Cardiac fibroblast (primary cell): ENCODE results near the gene NOVA1.

ENCODE experiments used
- DNase-seq, 2 donors: peaks; one replicate each; pipeline versions ENCODE4 v3.0.0 to v3.0.0-alpha.2; 2010; ENCODE audit warnings: low read depth in 2 of 2
- H3K4me3 ChIP-seq, 2 donors: replicated peaks in 1 of 2; 1 replicate in 1 of 2; 2 replicates in 1 of 2; pipeline ENCODE4 v1.5.1; 2011; ENCODE audit warnings: low read depth in 2 of 2, low read length in 2 of 2, mild to moderate bottlenecking in 2 of 2, moderate library complexity in 1 of 2
- TF ChIP-seq, protein P1 (sequence below): IDR thresholded peaks from one replicate; pipeline ENCODE4 v1.5.1; 2011; ENCODE audit warnings: low read depth, mild to moderate bottlenecking, low read length, inconsistent platforms

Gene NOVA1

GRCh38 chr14:26466862-26467261, 131.0 kb downstream of the NOVA1 start:
- TF ChIP-seq, protein P1, sequence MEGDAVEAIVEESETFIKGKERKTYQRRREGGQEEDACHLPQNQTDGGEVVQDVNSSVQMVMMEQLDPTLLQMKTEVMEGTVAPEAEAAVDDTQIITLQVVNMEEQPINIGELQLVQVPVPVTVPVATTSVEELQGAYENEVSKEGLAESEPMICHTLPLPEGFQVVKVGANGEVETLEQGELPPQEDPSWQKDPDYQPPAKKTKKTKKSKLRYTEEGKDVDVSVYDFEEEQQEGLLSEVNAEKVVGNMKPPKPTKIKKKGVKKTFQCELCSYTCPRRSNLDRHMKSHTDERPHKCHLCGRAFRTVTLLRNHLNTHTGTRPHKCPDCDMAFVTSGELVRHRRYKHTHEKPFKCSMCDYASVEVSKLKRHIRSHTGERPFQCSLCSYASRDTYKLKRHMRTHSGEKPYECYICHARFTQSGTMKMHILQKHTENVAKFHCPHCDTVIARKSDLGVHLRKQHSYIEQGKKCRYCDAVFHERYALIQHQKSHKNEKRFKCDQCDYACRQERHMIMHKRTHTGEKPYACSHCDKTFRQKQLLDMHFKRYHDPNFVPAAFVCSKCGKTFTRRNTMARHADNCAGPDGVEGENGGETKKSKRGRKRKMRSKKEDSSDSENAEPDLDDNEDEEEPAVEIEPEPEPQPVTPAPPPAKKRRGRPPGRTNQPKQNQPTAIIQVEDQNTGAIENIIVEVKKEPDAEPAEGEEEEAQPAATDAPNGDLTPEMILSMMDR = no peak
- DNase-seq = no peak
- H3K4me3 ChIP-seq = no peak overlapping the region

DNA sequence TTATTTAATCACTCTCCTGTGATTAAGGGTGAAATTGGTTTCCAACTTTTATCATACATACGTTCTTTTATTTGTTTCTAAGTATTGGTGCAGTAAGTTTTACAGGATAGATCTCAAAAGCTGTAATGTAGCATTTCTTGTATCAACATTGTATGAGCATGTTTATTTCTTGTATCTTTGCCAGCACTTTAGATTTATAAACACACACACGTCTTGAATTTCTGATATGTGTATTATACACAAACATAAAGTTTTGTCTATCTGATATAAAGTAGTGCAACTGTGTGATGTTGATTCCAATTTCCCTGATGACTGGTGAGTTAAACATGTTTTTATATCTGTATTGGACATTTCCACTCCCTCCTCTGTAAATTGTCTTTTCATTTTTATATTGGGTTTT, 134.7 kb downstream of the NOVA1 start:
- no peak overlapping the region for H3K4me3 ChIP-seq
- TF ChIP-seq, protein P1 = no peak
- no peak for DNase-seq

GRCh38 chr14:26454105-26454504, 143.7 kb downstream of the NOVA1 start:
- TF ChIP-seq, protein P1 = no peak
- H3K4me3 ChIP-seq = no peak overlapping the region
- no peak for DNase-seq

DNA sequence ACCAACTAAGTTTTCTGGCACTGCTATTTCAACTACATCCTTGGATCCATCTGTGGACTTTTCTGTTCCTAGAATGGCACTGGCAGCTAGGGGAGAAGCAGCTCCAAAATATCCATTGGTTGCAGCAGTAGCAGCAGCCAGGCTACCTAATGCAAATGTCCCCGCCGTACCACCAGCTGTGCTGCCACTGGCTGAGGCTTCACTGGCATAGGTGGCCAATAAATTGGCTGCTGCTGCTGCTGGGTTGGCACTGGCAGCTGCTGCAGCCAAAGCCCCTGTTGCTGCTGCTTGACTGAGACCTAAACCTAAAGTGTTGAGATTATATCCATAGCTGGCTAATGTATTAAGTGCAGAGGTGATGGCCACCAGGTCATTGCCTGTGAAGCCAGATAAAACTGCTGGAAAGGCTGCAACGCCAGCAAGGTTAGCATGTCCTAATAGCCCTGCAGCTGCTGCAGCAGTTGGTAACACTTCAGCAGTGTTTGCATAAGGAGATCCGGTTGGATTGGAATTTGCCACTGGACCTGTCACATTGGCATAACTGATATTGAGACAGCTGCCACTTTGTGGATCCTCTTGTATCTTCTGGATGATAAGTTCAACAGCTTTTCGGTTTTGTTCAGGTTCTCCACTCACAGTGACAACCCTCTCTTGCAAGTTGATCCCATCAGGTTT, 149.5 kb downstream of the NOVA1 start:
- DNase-seq = no peak
- H3K4me3 ChIP-seq = no peak overlapping the region
- TF ChIP-seq, protein P1 = no peak

DNA sequence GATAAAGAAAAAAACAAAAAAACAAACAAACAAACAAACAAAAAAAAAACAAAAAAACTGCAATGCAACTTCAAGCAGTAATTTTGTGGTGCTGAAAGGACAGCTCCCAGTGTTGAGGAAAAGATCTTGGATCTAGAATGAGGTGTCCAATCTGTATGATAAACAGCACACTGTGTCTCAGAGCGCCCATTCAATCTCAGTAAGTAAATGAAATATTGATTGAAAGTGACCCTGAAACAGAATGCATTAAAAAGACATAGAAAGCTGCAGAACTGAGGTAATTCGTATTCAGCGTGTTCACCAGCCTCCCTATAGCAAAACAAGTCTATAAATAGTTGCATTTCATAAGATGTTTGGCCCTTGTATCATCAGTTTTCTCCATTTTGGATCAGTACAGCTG, 153.0 kb downstream of the NOVA1 start:
- DNase-seq = peak; percentile 30 to 33
- TF ChIP-seq, protein P1 = no peak

GRCh38 chr14:26443654-26444053, 154.2 kb downstream of the NOVA1 start:
- TF ChIP-seq, protein P1 = no peak
- DNase-seq = no peak
- H3K4me3 ChIP-seq = no peak overlapping the region

More for the DNA sequence above, 153.0 kb downstream of the NOVA1 start:
- H3K4me3 ChIP-seq = no peak overlapping the region

DNA sequence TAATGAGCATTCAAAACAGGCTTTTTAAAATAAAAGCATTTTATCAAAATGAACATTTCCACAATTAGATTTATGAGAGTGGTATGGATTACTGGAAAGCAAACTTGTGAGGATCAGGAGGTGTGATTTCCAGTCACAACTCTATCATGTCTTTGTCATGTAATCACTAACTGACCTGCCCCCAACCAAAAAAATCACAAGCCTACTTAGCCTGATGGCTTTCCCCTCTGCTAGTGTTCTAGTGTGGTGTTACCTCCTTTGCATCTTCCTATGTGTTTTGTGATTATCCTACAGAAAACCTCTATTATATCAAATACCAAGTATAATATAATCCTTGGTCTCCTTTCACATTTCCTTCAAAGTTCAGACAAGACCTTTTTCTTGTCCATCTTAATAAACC, 168.6 kb downstream of the NOVA1 start:
- TF ChIP-seq, protein P1 = no peak
- H3K4me3 ChIP-seq = no peak overlapping the region
- no peak for DNase-seq
